GM21360 (cell line): ENCODE measurements around the gene KIF5A.
"Not testable (repeated sequence)": the region's sequence is repeated elsewhere in the genome, so short reads cannot be mapped to it uniquely, and the experiment has no call there.

Experiments used
- ATAC-seq: cut with Tn5 transposase; IDR thresholded peaks from one replicate; pipeline ENCODE4 v1.9.1; 2021; ENCODE audit warnings: mild to moderate bottlenecking, moderate library complexity; ENCODE audit not compliant: unreplicated experiment

KIF5A gene

DNA sequence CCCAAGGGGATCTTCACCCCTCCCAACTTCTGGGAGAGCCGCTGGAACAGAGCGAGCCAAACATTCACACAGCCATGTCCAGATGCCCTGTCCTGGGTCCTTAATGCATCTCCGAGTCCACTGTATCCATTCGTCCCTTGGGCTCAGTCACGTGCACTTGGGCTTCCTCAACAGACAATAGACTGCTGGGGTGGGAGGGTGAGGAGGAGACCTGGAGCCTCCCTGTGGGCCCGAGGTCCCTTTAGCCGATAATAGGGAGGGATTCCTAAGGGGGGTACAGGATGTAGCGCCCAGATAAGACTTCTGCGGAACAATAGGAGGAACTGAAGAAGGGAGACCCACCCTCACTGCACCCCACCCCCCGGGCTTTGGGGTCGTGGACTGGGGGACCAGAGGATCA is 68.1 kb downstream of the KIF5A start:
- no peak for ATAC-seq

DNA sequence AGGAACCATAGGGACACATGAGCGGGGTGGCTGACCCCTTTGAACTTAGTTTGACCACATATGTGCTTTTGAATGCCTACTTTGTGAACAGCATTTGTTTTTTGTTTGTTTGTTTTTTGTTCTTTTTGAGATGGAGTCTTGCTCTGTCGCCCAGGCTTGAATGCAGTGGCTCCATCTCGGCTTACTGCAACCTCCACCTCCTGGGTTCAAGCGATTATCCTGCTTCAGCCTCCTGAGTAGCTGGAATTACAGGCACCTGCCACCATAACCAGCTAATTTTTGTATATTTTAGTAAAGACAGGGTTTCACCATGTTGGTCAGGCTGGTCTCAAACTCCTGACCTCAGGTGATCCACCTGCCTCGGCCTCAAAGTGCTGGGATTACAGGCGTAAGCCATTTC is 68.6 kb downstream of the KIF5A start:
- ATAC-seq: not testable (repeated sequence)

DNA sequence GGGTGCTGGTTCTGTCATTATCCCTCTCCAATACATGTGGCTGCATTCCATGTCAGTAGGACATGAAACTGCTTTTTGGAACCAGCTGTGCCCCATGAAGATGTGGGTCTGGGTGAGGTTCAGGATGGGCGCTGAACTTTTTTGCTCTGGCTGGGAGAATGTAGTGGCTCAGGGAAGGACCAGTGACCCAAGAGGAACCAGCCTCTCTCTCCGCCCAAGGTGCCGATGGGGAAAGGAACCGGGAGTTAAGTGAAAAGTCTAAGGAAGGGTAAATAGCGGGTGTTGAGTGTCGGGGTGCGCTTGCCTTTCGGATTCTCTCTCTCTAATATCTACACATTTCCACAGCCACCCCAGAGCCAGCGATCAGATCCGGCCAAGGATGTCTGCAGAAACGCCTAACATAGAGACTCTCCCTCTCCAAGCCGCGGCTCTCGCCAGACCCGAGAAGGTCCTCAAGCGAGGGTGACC is 69.2 kb downstream of the KIF5A start:
- no peak for ATAC-seq

DNA sequence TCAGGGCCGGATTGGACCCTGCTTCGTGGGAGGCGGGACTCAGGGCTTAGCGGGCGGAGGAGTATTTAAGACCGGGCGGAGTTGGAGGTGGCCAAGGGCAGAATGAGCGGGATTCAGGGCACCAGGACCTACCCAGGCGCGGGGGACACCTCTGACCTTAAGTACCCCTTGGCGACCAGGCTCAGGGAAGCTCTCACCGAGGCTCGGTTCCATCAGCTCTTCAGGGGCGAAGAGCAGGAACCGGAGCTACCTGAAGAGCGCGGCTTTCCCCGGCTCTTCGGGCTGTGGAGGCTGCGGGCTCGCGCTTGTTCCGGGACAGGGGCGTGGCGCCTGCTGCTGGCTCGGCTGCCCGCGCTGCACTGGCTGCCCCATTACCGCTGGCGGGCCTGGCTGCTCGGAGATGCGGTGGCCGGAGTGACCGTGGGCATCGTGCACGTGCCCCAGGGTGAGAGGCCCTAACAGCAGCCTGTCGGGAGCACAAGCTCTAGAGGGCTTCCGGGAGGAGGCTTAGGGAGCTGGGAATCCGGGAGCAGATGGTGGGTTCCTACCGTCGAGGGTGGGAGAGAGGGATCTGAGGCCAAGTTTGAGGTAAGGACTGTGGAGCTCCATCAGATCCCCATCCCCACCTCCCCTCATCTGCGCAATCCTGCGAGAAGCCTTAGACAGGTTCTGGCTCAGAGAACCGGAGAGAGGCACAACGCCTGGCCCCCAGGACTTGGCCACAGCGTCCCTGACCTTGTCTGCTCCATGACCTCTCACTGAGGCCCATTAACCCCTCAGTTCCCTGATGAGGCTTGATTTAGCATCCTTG is 69.8 kb downstream of the KIF5A start:
- no peak for ATAC-seq

DNA sequence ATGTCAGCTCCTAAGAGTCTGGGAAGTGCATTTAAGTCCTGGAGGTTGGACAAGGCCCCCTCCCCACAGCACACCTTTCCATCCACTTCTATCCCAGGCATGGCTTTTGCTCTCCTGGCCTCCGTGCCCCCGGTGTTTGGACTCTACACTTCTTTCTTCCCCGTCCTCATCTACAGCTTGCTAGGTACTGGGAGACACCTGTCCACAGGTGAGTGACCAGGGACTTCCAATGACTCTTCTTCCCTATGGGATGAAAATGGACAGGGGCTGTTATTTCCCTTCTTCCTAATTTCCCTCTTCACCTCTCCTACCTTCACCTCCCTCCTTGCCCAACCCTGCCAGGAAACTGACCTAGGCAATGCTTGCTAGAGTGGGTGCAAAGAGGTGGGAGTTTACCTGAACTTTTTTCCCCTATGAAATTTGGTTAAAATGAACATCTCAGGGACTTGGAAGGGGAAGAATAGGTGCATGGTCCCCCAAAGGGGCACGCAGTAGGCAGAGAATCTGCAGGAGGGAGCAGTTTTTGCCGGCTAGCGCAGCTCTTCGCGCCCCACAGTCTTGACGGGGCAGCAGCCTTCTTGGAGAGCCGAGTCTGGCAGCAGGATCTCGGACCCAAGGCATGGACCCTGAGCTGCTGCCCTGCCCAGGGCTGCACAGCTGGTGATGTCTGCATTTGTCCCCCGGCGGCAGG is 70.5 kb downstream of the KIF5A start:
- ATAC-seq: no peak

DNA sequence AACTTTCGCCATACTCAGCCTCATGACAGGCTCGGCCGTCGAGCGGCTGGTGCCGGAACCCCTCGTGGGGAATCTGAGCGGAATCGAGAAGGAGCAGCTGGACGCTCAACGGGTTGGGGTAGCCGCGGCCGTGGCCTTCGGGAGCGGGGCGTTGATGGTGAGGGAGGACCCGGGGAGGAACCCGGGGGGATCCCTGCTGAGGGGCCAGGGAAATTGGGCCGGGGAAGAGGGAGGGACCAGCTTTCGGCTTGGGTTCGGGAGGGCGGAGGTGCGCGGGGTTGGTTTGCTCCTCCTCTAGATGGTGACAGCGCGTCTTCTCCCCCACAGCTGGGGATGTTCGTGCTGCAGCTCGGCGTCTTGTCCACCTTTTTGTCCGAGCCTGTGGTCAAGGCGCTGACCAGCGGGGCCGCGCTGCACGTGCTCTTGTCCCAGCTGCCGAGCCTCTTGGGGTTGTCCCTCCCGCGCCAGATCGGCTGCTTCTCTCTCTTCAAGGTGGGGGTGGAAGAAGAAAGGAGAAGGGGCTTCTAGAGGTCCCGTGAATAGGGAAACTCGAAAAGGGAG is 71.2 kb downstream of the KIF5A start:
- ATAC-seq: no peak

DNA sequence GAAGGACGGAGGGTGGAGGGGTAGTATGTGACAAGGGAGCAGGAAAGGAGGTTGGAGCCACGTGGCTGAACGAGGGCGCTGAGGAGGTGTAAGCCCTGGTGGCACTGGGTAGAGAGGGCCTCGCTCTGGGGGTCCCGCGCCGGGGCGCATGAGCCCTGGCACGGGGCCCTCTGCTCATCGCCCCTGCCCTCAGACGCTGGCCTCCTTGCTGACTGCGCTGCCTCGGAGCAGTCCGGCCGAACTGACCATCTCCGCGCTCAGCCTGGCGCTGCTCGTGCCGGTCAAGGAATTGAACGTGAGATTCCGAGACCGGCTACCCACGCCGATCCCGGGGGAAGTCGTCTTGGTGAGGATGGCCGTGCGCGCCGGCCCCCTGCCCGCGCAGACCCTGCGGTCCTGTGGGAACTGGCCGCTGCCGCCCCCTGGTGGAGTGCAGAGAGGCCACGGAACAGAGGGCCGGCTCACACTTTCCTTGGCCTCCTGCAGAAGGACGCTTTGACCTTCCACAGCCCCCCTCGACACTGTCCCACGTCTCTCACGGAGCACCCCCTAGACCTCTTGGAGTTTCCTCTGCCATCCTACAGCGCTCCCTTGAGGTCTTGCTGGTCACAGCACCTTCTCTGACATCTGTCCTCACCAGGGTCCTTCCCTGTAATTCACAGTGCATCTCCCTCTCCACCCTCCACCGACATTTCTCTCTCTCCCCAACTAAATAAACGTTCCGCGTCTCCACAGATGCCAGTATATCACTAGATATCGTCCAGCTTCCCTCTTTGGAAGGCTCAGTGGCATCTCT is 71.9 kb downstream of the KIF5A start:
- ATAC-seq: peak; percentile 52

DNA sequence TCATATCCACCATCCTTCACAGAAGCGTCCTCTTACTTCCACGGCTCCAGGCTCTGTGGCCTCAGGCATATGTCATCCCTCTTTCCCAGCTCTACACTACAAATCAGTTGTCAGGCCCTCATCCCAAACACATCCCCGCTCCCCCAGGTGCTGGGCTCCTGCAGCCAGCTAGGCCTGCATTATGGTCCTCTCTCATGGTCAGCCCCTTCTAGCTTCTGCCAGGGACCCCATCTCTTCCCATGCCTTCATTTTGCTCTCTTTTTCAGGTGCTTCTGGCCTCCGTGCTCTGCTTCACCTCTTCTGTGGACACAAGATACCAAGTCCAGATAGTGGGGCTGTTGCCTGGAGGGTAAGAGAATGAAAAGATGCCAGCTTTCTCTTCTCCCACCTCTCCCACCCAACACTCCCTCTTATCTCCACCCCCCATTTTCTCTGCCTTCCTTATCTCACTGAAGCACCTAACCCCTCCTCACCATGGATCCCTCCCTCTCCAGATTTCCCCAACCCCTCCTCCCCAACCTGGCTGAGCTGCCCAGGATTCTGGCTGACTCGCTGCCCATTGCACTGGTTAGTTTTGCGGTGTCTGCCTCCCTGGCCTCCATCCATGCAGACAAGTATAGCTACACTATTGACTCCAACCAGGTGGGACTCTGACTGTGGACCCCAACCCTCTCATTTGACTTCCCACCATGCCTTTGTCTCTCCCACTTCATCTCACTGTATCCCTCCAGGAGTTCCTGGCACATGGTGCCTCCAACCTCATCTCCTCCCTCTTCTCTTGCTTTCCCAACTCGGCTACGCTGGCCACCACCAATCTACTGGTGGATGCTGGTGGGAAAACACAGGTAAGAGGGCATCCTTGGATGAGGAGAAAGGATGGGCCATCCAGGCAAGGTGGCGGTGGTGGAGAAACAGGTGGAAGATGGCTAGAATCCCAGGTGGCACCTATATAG is 72.7 kb downstream of the KIF5A start:
- no peak for ATAC-seq

DNA sequence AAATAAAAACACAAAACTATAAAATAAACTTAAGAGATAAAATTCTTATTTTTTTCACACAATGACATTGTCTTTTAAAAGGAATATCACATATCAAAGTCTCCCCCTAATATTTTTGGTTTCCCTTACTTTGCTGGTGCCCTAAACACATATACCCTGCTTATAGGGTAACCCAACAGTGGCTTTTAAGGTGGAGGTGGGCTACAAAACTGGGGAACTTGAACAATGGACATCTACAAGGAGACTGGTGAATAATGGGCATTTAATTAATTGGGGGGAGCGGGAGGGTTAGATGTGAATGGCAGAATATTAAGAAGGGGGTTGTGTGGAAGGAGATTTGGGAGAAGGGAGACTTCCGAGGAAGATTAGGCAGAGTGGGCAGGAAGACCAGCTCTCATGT is 73.5 kb downstream of the KIF5A start:
- ATAC-seq: no peak

DNA sequence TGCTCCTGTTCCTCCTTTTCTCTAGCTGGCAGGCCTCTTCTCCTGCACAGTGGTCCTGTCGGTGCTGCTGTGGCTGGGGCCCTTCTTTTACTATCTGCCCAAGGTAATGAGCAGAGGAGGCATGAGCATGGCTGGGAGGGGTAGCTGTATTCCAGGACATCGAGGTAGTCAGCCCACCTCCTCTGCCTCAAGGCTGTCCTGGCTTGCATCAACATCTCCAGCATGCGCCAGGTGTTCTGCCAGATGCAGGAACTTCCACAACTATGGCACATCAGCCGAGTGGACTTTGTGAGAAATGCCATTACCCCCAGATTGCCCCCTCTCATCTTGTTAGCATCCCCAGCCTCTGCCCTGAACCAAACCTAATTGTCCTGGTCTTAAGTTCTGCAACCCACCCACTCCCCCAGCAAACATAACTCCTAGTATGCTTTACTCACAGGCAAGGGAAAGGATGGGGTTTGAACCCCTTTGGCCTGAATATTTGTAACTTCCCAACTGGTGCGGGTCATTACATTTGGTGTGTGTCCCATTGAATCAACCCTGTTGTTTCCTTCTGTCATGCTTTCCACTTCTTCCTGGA is 74.1 kb downstream of the KIF5A start:
- no peak for ATAC-seq

DNA sequence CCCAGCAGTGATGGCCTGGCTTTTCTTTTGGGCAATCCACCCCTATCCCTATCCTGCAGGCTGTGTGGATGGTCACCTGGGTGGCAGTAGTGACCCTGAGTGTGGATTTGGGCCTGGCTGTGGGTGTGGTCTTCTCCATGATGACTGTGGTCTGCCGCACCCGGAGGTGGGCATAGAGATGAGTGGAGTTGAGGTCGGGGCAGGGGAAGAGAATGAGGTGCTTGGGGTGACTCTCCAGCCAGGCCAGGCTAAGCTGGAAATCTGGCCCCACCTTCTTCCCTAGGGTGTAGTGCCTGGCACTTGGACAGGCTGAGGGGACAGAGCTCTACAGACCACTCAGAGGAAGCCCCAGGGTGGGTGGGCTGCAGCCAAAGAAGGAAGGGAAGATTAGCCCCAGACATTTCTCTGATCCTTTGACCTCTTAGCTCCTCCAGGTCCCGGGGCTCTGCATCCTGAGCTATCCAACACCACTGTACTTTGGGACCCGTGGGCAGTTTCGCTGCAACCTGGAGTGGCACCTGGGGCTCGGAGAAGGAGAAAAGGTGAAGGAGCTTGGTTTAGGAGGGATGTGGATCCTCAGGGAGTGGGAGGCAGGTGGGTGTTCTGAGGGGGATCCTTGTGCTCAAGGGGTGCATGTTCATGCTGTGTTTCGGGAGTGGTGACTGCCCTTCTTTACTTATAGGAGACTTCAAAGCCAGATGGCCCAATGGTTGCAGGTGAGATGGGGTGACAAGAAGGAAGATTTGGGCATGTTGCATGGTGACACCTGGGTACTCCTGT is 74.8 kb downstream of the KIF5A start:
- no peak for ATAC-seq

DNA sequence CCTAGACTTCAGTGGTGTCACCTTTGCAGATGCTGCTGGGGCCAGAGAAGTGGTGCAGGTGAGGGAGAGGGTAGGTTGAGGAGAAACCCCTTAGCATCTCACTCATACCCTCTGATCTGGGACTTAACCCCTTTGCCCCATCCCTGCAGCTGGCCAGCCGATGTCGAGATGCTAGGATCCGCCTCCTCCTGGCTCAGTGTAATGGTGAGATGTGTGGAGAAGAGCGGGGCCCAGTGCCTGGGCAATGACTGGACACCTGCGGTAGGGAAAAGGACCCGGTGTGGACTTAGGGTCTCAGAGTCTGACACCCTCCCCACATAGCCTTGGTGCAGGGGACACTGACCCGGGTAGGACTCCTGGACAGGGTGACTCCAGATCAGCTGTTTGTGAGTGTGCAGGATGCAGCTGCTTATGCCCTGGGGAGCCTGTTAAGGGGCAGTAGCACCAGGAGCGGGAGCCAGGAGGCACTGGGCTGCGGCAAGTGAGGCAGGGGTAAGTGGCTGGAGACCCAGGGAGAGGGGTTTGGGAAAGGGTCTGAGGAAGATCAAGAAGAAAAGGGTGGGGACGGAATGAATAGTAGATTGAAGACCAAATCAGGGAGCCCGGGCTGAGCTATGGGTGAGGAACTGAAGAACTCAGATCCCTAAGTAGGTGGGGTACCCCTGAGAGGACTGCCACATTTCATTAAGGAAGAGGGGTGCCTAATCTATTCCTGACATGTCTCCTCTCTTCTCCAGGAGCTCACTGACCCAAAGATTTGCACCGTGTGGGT is 75.6 kb downstream of the KIF5A start:
- no peak for ATAC-seq

DNA sequence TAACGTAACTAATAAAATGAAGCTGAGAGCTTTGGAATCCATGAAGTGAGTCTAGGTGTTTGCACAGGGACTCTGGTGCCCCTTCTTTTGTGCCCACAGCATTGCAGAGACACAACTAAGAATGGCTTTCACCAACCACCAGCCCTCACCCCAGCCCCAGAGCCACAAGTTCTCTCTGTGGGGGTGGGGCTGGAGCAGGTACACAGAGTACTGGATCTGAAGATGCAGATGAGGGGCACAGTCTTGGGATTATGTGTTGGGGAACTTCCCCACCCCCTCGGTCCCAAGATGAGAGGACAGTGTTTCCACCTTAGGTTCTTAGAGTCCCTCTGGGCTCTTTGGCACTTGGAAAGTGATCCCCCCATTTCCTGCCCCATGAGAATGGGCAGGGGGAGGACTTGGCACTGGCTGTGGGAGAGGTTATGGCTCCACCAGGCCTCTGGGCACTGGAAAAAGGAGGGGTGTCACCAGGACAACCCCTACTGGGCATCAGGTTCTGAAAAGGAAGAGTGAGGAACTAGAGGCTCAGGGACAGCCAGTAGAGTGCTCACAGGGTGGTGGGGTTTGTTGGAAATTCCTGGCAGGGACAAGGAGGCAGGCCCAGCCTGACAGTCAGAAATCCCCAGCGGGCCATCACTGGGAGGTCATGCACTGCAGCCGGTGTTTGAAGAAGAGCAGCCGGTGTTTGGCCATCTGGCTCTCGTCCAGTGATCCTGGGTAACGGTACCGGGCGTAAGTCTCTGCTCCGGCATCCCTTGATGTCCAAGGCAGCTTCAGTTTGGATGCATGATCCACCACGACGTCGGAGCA is 76.5 kb downstream of the KIF5A start:
- no peak for ATAC-seq

DNA sequence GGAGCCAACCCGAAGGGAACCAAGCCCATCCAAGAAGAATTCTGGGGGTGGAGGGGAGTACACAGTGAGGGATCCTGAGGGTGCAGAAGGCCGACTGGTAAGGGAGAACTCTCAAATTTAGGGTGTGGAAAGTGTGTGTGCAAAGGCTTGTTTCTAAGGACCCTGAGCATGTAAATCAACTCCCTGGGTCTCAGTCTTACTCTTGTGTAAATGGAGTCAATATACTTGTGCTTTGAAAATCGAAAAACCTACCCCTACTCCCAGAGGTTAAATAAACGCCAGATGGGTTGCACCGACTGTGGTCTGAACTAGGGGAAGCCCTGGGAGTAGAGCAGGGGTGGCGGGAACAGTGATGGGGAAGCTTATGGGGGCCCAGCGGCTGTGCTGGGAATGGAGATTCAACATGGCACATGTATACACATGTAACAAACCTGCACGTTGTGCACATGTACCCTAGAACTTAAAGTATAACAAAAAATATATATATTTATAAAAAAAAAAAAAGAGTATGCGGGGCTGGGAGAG is 77.1 kb downstream of the KIF5A start:
- ATAC-seq: no peak

DNA sequence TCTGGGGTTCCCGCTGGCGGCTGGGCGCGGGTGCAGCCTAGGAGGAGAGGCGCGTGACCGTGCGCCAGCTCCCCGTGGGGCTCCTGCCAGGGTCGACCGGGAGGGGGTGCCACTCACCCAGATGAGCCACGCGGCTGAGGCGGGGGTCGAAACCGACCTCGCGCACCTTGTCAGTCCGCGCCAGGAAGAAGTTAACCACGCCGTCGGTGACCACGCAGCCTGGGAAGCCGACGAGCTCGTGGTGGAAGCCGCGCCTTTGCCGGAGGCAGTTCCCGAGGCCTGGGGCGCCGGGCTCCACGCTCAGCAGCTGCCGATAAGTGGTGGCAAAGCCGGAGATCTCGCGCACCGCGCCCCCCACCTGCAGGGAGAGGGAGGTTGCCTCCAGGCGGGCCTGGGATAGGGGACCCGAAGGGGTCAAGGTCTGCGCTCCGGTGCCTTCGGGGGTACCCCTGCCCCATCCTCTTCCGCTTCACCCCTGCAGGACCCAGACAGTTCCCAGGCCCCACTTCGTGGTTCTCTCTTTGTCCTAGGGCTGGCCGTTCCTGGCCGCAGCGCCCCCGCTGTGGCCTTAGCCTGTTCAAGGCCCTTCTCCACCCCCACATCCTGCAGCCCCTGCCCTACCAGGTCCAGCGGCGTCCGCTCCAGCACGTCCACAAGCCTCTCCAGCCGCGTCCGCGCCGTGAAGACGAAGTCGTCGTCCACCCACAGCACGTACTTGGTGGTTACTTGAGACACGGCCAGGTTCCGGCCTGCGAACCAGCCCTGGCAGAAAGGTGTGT is 77.8 kb downstream of the KIF5A start:
- ATAC-seq: no peak
